PC-9 (cell line): ENCODE measurements around the gene TTLL3.

Experiments used
- CTCF ChIP-seq: fragments of 200-600 bp; sonication (generic); conservative IDR thresholded peaks from 2 replicates; pipeline ENCODE4 v1.6.1; 2017; ENCODE audit warnings: mixed run types, antibody characterized with exemption, mild to moderate bottlenecking, moderate library complexity
- EZH2 ChIP-seq: fragments of 200-600 bp; sonication (generic); IDR thresholded peaks from 2 replicates; pipeline ENCODE4 v1.8.0; 2017; ENCODE audit warnings: antibody characterized with exemption, low read depth

GRCh38 chr3:9833078-9833477 is 23.0 kb downstream of the TTLL3 start:
- TF ChIP-seq CTCF (no peak), EZH2 (no peak)
